GM21390 (cell line): ENCODE data around the gene NMT2.
A peak's percentile ranks its signal among the peaks of the same experiment; 100 is the strongest.

Experiments
- ATAC-seq: cut with Tn5 transposase; IDR thresholded peaks from one replicate; pipeline ENCODE4 v1.9.1; 2021; ENCODE audit not compliant: unreplicated experiment

NMT2 gene

DNA sequence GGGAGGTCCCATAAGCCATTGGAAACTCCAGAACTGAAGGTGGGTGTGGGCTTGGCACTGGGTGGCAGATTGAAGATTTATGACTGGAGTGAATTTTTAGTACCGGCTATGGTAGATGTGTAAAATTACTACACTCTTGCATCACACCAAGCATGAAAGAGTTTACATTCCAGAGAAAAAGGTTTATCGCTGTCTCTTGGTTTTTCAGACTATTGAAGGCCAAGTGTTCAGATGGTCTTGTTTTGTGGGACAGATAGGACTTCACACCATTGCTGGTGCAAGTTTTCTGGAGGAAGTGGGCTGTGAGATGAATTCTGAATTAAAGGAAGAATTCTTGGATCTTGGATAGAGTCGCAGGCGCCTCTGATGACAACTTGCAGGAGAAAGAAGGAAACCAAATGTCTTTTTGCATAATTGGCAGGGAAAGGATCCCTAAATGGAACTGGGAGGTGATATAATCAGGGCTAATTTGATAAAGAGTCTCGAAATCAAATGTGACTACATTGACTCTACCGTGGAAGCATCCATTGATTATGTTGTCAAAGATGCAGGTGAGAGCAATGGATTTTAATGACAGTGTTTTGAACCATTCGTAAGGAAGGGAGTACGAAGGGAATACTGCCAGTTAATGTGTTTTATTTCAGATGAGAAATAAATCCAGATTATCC, 14.2 kb upstream of the NMT2 start:
- ATAC-seq, result no peak

DNA sequence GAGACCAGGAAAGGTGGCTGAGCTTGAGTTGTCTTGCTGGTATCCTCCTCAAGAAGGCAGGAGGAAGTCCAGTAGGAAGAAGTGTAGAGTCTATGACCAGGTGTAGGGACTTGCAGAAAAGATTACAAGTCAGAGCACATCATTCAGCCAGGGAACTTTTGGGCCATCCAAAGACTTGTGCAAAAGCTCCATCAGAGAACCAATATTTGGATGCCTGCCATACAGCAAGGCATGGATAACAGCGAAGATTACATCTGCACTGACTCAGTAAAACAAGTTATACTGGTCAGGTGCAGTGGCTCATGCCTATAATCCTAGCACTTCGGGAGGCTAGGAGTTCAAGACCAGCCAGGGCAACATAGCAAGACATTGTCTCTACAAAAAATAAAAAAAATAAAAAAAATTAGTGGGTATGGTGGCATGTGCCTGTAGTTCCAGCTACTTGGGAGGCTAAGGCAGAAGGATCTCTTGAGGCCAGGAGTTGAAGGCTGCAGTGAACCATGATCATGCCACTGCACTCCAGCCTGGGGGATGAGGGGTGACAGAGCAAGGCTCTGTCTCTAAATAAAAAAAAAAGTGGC, 13.2 kb upstream of the NMT2 start:
- no peak for ATAC-seq

DNA sequence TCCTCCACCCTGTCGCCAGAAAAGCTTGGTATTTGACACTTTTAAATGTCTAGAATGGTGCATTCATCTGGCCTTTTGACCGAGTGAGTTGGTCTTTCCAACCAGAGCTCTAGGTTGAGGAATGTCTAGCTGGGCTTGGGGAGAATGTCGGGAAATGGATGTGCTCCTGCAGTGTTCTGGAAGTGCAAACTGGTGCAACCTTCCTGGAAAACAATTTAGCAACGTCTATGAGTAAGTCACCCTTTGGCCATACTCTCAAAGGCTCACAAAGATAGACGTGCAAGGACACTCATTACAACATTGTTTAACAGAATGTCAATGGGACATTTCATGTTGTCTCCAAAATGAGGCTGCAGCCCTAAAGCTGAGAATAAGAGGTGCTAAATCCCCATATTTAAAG, 12.2 kb upstream of the NMT2 start:
- no peak for ATAC-seq

DNA sequence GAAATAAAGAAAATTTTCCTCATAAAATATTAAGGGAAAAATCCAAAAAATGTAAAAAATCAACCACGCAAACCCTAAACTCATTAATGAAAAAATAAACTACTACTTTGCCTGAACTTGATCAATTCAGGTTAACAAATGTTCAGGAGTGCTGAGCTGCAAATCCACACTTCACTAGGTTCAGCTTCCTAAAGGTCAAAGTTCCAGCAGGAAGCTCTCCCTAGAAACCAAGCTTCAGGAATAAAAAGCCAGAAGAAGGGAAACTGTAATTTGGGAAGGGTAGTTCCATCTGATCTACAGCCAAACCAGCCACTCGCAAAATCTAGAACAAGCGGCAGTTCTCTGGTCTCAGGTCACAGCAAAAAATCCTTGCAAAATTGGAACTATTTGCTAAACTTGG, 7.8 kb upstream of the NMT2 start:
- no peak for ATAC-seq

DNA sequence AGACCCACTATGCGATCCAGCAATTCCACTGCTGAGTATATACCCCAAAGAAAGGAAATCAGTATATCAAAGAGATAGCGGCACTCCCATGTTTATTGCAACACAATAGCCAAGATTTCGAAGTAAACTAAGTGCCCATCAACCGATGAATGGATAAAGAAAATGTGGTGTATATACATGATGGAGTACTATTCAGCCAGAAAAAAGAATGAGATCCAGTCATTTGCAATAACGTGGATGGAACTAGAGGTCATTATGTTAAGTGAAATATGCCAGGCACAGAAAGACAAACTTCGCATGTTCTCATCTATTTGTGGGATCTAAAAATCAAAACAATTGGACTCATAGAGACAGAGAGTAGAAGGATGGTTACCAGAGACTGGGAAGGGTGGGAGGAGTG, 7.1 kb upstream of the NMT2 start:
- no peak for ATAC-seq

DNA sequence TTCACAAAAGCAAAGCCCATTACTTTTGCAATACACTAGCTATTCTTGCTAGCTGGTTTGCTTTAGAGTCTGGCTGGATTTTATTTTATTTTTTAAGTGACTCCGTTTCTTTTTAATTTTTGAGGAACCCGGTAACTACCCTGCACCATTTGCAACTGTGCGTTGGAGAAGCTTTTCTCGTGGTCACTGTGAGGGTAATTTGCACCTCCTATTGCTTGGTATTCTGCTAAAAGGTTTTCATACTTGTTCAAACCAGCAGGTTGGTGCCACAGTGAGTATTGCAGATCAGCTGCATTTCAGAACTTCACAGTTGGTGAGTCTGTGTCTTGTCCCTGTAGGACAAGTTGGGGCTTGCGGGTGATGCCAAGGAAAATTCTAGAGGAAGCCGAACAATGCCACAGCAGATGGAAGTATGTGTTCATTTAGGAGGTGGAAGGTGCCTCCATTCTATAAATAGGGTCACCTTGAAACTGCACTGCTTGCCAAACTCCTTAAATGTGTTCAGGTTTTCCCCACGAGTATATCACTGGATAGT, 3.9 kb upstream of the NMT2 start:
- no peak for ATAC-seq

DNA sequence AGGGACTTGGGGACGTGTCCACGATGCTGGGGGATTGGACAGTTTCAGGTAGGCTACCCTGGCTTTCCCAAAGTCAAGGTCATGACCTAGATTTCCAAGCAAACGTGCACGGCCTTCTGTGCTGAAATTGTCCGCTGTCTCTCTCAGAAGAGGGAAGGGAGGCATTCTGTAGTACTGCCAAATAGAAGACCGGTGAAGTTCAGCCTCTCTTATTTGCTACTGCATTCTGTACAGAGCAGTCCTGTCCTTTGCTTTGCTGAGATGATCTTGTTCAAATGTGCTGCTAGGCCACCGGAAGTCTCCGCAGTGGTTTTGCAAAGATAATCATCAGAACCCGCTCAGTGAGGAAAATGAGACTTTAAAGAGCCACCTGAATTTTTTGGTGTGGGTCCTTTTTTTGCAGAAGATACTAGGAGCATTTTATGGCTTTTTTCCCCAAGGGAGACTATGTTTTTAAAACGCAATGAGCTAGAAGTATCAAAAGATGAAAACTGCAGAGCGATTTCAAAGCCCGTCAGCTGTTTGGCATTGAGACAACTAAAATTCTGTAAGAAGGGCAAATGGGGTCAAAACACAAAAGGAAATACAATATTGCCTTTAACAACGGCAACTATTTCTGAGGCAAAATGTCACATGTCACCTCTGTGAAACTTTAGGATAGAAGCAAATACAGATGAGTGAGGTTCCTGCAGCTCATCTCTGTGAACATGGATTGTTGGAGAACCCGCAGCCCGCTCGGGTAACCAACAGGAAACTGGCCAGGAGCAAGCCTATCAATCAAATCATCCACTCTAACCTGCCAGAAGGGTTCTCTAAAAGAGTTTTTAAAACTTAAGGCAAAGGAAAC, 1.3 kb upstream of the NMT2 start:
- ATAC-seq, result no peak

DNA sequence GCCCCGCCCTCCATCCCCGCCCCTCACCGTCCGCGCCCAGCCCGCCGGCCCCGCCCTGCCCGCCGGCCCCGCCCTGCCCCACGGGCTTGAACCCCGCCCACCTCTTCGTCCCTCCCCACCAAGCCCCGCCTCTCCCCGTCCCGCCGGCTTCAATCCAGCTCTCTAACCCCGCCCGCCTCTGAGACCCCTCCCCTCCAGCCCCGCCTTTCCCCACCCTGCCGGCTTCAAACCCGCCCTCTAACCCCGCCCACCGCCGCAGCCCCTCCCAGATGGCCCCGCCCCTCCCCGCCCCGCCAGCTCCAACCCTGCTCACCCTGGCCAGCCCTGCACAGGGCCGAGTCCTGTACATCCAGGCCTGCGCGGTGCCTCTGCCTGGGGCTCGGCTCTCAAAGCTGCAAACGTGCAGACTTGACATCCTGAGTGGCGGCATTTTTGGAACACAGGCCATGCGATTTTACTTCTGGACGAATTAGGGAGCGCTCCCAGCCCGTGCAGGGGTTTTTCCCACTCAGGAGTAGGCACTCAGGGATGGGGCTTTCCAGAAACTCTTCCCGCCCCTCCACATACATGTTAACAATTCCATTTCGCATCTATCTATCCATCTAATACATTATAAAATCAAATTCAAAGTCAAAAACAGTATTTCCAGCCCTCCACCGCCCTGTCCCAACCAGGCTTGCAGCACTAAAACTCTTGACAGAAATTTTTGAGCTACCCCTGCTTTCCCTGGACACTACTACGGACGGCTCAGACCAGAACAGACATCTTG, 477 bp upstream of the NMT2 start:
- ATAC-seq, result peak; percentile 42

DNA sequence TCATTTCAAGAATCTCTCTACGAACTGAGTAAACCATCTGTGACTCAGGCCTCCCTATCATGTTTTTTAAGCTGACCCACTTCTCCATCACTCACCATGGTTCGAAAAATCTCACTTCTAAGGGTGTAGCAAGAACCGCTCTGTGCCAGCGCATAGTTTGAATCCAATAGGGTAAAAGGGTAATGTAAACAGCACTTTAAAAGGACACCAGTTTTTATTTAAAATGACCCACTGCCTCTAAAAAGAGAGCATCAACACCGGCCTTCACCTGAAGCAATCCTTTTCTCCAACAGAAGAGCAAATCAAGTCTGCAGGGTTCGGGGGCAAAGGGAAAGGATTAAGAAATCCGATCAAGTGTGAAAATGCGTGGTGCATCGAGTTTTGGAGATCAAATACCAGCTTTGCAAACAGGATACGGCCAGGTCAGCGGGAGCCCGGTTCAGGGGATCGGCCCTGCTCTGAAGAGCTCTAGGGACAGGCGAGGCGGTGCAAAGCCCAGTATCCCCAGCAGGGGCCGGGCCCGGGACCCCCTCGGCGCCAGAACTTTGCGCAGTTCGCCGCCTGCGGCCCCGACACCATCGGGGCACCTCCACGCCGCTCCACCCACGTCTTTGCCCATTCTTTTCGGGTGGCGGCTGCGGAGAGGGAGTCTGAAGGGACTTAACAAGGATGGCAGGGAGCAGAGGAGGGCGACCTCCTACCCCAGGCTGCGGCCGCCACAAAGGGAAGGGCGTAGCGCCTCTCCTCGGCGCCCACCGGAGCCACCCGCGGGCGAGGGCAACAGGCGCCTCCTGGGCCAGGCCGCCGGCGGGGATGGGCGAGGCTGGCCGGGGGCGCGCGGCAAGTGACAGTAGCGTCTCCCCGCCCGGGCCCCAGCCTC, 842 bp downstream of the NMT2 start:
- ATAC-seq, result peak; percentile 42

DNA sequence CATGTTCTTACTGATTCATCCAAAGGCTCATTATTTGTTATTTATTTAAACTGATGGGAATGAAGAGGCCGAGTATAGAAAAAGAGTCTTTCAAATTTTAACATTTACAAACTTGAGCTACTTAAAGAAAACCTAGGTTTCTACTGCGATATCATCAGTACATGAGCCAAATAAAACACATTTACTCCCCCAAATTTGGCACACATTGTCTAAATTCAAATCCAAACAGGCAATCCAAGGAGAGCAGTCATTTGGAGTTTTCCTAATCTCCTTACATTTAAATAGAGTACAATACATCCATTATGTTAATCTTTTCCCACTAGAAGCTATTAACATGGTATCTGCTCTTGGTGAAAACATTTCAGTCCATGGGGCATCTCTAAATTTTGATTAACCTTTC, 2.2 kb downstream of the NMT2 start:
- no peak for ATAC-seq

DNA sequence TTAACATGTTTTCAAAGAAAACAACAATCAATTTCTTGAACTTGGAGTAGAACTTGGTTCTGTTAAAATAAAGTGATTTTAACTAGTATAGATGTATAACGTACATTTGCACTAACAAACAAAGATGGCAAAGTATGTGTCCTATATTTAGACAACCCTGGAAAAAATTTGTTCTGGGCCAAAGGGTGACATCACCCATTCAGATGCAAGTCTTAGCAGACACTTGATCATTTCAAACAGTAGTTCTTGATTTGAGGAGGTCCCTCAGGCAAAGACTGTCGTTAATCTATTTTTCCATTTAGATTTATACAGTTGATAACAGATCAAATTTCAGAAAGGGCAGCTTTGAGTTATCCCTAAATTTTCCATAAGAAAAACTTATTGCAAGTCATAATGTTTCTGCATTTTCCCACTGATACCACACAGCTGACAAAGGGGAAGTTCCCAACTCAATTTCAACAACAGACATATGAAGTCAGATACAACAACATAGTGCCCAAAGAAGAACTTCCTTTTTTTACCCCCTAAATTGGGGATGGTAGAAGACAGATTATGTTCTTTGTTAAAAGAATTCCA, 5.2 kb downstream of the NMT2 start:
- no peak for ATAC-seq

DNA sequence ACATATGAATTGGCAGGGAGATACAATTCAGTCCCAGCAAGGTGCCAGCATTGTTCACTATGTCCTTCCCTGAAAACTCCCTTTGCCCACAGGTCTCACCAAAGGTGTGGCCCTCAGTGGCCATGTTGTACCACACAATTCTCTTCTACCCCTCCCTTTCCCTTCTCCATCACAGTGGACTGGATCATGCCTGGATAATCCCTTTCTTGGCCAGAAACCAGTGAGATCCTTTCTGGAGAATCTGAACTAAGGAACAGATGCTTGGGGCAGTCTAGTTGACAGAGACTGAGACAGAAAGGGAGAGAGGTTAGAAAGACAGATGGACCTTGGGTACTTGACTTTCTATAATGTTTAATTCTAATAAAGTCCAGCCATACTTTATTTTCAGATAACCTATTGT, 9.5 kb downstream of the NMT2 start:
- no peak for ATAC-seq

DNA sequence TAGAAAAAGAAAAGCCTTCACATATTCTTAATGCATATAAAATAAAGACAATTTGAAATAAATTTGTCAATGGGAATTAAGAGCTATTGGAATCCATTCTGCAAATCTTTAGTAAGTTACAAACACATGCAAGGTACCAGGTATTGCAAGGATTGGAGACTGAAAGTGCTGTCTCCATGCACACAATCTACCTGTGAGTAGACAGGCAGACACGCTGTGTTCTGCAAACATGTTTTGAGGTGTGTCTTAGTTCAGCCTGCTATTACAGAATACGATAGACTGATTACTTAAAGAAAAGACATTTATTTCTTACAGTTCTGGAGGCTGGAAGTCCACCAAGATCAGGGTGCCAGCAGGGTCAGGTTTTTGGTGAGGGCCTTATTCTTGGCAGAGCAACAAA, 10.0 kb downstream of the NMT2 start:
- ATAC-seq, result no peak

DNA sequence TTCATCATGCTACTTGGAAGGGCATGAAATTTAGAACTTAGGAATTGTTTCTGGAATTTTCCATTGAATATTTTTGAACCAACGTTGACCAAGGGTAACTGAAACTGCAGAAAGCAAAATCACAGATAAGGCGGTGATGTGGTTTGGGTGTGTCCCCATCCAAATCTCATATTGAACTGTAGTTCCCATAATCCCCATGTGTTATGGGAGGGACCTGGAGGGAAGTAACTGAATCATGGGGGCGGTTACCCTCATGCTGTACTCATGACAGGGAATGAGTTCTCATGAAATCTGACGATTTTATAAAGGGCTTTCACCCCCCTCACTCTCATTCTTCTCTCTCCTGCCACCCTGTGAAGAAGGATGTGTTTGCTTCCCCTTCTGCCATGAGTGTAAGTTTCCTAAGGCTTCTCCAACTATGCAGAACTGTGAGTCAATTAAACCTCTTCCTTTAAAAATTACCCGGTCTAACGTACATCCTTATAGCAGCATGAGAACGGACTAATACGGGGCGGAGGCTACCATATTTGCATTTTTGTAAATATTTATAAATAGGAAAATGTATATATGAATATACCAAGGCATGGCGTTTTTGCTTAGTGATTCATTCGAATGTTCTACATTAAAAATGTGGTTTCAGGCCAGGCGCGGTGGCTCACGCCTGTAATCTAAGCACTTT, 12.4 kb downstream of the NMT2 start:
- no peak for ATAC-seq

DNA sequence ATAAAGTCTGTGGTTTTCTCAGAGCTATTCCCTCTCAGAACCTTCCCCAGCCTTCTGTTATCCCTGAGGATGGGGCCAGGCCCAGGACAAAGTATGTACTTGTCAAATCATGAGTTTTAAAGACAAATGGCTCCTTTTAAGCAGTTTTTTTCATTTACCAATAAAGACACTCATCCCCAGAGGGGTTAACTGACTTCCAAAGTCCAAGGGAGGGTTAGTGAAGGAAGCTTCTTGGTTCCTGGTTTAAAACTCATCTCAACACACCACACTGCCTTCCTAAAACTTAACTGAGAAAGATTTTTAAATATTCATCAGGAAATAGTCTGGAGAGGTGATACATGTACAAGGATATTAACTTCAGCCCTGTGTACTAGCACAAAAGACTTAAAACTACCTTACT, 15.9 kb downstream of the NMT2 start:
- no peak for ATAC-seq

DNA sequence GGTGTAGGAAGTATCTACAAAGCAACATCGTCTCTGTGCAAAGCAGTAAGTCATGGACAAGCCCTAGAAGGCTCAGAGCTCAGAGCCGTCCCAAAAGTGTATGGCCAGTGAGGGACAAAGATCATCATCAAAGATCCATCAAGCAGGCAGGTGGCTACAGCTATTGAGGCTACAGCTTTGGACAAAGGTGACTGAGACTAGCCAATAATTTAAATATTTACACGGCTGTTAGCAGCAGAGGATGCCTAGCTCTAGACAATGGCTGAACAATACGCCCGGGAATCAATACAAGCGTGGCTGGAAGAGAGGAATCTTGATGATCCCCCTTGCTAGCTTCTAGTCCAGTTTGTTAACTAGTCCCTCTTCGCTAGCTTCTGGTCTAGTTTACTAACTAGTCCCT, 17.9 kb downstream of the NMT2 start:
- ATAC-seq, result no peak

DNA sequence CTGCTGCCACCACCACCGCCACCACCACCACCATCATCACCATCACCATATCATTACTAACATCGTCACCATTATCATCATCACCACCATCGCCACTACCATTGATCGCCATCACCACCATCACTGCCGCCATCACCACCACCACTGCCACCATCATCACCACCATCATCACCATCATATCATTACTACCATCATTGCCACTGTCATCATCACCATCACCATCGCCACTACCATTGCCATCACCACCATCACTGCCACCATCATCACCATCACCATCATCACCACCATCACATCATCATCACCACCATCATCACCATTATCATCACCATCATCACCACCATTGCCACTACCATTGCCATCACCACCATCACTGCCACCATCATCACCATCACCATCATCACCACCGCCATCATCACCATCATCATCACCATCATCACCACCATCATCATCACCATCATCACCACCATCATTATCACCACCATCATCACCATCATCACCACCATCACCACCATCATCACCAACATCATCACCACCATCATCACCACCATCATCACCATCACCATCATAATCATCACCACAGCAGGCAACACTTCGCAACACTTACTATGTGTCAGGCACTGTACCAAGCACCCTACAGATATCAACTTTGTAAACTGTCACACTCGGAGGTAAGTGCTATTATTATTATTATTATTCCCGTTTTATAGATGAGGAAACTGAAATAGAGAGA, 19.3 kb downstream of the NMT2 start:
- ATAC-seq, result no peak

DNA sequence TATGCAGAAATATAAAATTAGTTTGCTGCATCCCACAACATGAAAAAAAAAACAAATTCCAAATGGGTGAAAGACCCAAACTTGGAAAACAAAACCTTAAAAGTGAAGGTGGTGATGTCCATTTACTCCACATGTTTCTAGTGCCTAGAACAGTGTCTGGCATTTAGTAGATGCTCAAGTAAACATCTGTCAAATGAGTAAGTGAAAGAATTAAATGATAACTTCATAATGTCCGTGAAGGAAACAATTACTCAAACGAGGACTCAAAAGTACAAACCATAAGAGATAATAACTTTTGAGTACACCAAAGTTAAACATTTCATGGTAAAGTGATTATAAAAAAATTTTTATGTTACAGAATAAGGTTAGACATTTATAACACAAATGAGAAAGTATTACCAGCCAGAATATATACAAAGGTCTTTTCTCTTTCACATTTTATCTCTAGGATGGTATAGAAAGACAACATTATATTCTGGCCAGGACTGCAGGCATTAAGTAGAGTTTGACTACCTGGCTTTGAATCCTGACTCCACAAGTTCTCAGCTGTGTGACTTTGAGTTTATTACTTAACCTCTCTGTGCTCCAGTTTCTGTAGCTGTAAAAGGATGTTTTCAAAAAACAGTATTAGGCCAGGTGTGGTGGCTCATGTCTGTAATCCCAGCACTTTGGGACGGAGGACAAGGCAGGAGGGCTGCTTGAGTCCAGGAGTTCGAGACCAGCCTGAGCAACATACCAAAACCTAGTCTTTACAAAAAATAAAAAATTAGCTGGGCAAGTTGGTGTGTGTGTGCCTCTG, 20.7 kb downstream of the NMT2 start:
- no peak for ATAC-seq
